ENCODE data around the gene SLC24A5. TPM values are rescaled to one million over a fixed set of nuclear protein-coding genes. Genes with fewer than 3 reads are reported as not detected.

The SLC24A5 gene
- total and polyA plus RNA-seq, 2 of the 4 experiments (the other 2 are of a cell fraction): not detected

Other genes starting within 250 kb of the SLC24A5 start
- 4.5 and 7.5 TPM in 2 replicates for gene MYEF2, start 57.3 kb downstream of the SLC24A5 start, total RNA-seq (2012; rRNA removed)
- 5.8 and 6.3 TPM in 2 replicates for gene MYEF2, start 57.3 kb downstream of the SLC24A5 start, polyA plus RNA-seq (2012; rRNA removed)
- not detected in 2 replicates for gene CTXN2, start 70.7 kb downstream of the SLC24A5 start, total RNA-seq (2012; rRNA removed)
- gene CTXN2, start 70.7 kb downstream of the SLC24A5 start, polyA plus RNA-seq (2012; rRNA removed): not detected in 2 replicates
- gene SLC12A1, start 85.3 kb downstream of the SLC24A5 start, total RNA-seq (2012; rRNA removed): not detected in 2 replicates
- not detected in 2 replicates for gene SLC12A1, start 85.3 kb downstream of the SLC24A5 start, polyA plus RNA-seq (2012; rRNA removed)
- gene DUT, start 210.4 kb downstream of the SLC24A5 start, total RNA-seq (2012; rRNA removed): 18.8 and 30.3 TPM in 2 replicates
- 36.4 and 39.9 TPM in 2 replicates for gene DUT, start 210.4 kb downstream of the SLC24A5 start, polyA plus RNA-seq (2012; rRNA removed)